HL-60 (cell line): ENCODE measurements around the gene ANKS3.

Experiments used
- DNase-seq, 2 experiments: peaks; one replicate each; pipeline ENCODE4 v3.0.0-alpha.2; 2010 to 2020; ENCODE audit warnings: low read depth in 1 of 2, low spot score in 1 of 2
- H3K27ac ChIP-seq: fragments of 250-450 bp; sonication (Bioruptor Pico); replicated peaks from 2 replicates; pipeline ENCODE4 v1.5.1; 2020; ENCODE audit warnings: mild to moderate bottlenecking, moderate library complexity
- H3K27me3 ChIP-seq: fragments of 250-450 bp; sonication (Bioruptor Pico); 2 replicates; pipeline ENCODE4 v1.5.1; 2021; ENCODE audit warnings: mild to moderate bottlenecking, moderate library complexity; ENCODE audit not compliant: insufficient read depth, poor library complexity, severe bottlenecking
- H3K4me3 ChIP-seq: replicated peaks from 2 replicates; pipeline ENCODE4 v1.5.1; 2011; ENCODE audit warnings: mild to moderate bottlenecking, control low read depth, low read length; ENCODE audit not compliant: insufficient read depth
- GABPA ChIP-seq: IDR thresholded peaks from 2 replicates; pipeline ENCODE4 v1.6.1; 2012; ENCODE audit warnings: low read depth
- POLR2AphosphoS5 ChIP-seq: IDR thresholded peaks from 2 replicates; pipeline ENCODE4 v1.6.1; 2012; ENCODE audit warnings: low read depth
- SPI1 ChIP-seq: IDR thresholded peaks from 2 replicates; pipeline ENCODE4 v1.6.1; 2012; ENCODE audit warnings: low read depth, mild to moderate bottlenecking, borderline replicate concordance
- TF ChIP-seq, protein P1 (sequence below): IDR thresholded peaks from one replicate; pipeline ENCODE4 v1.5.1; 2011; ENCODE audit warnings: low read length, control low read depth, inconsistent platforms; ENCODE audit not compliant: insufficient read depth
- TF ChIP-seq, protein P2 (sequence below): IDR thresholded peaks from 2 replicates; pipeline ENCODE4 v1.6.1; 2012; ENCODE audit warnings: low read depth; ENCODE audit not compliant: insufficient replicate concordance

The ANKS3 gene

DNA sequence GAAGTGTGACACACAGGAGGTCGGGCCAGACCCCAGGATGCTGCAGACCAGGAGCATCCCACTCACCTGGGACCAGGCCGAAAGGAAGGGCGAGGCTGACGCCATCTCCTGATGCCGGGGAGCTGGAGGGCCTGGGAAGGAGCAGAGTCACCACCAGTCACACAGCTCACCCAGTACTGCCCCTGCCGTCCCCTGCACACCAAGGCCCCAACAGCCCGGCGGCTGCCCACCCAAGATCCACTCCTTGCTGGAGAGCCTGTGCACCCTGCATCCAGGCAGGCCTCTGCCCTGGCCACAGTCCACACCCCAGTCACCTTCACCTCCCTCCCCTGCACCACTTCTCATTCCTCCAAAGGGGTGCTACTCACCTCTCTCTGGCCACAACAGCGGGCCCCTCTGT, 28.1 kb upstream of the ANKS3 start:
- no peaks in the 10 kb centered on the region for H3K27me3 ChIP-seq
- H3K4me3 ChIP-seq, result no peak overlapping the region
- no peak overlapping the region for H3K27ac ChIP-seq
- no peak for DNase-seq
- TF ChIP-seq POLR2AphosphoS5 (no peak), GABPA (no peak), SPI1 (no peak)
- TF ChIP-seq, protein P1, sequence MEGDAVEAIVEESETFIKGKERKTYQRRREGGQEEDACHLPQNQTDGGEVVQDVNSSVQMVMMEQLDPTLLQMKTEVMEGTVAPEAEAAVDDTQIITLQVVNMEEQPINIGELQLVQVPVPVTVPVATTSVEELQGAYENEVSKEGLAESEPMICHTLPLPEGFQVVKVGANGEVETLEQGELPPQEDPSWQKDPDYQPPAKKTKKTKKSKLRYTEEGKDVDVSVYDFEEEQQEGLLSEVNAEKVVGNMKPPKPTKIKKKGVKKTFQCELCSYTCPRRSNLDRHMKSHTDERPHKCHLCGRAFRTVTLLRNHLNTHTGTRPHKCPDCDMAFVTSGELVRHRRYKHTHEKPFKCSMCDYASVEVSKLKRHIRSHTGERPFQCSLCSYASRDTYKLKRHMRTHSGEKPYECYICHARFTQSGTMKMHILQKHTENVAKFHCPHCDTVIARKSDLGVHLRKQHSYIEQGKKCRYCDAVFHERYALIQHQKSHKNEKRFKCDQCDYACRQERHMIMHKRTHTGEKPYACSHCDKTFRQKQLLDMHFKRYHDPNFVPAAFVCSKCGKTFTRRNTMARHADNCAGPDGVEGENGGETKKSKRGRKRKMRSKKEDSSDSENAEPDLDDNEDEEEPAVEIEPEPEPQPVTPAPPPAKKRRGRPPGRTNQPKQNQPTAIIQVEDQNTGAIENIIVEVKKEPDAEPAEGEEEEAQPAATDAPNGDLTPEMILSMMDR, result no peak
- TF ChIP-seq, protein P2, sequence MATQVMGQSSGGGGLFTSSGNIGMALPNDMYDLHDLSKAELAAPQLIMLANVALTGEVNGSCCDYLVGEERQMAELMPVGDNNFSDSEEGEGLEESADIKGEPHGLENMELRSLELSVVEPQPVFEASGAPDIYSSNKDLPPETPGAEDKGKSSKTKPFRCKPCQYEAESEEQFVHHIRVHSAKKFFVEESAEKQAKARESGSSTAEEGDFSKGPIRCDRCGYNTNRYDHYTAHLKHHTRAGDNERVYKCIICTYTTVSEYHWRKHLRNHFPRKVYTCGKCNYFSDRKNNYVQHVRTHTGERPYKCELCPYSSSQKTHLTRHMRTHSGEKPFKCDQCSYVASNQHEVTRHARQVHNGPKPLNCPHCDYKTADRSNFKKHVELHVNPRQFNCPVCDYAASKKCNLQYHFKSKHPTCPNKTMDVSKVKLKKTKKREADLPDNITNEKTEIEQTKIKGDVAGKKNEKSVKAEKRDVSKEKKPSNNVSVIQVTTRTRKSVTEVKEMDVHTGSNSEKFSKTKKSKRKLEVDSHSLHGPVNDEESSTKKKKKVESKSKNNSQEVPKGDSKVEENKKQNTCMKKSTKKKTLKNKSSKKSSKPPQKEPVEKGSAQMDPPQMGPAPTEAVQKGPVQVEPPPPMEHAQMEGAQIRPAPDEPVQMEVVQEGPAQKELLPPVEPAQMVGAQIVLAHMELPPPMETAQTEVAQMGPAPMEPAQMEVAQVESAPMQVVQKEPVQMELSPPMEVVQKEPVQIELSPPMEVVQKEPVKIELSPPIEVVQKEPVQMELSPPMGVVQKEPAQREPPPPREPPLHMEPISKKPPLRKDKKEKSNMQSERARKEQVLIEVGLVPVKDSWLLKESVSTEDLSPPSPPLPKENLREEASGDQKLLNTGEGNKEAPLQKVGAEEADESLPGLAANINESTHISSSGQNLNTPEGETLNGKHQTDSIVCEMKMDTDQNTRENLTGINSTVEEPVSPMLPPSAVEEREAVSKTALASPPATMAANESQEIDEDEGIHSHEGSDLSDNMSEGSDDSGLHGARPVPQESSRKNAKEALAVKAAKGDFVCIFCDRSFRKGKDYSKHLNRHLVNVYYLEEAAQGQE, result no peak

DNA sequence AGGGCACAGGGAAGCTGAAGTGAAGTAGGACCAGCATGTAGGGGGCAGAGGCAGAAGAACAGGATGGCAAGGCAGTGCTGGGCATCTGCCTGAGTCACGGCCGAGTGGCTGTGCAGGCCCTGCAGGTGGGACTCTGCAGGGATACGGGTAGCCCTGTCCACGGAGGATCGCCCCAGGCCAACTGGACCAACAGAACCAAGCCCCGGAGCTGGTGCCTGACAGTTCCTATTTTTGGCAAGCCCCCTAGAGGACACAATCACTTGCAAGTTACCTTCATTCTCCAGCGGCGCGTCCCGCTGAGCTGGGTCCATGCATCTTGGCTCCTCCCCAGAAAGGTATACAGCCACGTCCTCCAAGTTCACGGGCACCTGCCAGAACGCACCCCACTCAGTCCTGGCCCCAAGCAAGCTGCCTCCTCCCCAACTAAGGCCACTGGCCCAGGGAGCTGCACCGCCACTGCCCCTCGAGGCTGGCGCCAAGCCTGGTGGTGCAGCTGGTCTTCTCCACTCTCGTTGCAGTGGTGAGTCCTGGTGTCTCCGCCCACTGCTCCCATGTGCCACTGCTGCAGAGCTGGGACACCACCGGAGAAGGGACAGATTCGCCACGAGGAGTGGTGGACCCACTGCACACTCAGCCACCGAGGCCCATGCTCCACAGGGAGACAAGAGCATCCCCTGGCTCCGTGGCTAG, 26.3 kb upstream of the ANKS3 start:
- Histone ChIP-seq H3K4me3 (no peak overlapping the region), H3K27me3 (no peaks in the 10 kb centered on the region), H3K27ac (no peak overlapping the region)
- no peak for DNase-seq
- TF ChIP-seq SPI1, result no peak
- TF ChIP-seq, protein P2, result no peak
- TF ChIP-seq POLR2AphosphoS5, result no peak
- no peak for TF ChIP-seq GABPA
- TF ChIP-seq, protein P1, result no peak

DNA sequence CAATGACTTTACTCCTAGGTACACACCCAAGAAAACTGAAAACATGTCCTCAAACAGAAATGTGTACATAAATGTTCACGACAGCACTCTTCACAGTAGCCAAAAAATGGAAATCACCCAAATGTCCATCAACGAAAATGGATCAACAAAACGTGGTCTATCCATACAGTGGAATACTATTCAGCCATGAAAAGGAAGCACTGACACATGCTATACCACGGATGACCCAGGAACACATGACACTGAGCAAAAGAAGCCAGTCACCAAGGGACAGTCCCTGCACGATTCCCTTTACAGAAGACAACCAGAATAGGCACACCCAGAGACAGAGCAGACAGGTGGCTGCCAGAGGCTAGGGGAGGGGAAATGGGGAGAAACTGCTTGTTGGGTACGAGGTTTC, 21.6 kb upstream of the ANKS3 start:
- no peak for DNase-seq
- no peak for TF ChIP-seq POLR2AphosphoS5
- TF ChIP-seq SPI1, result no peak
- no peak for TF ChIP-seq GABPA
- TF ChIP-seq, protein P2, result no peak
- TF ChIP-seq, protein P1, result no peak
- Histone ChIP-seq H3K4me3 (no peak overlapping the region), H3K27ac (no peak overlapping the region), H3K27me3 (no peaks in the 10 kb centered on the region)
